Measurements from ENCODE around the gene CLASRP. TPM values are rescaled to one million over a fixed set of nuclear protein-coding genes. Genes with fewer than 3 reads are reported as not detected.

Gene CLASRP
- total RNA-seq, 2 experiments from 2014 or later = 106 to 113 TPM

DNA sequence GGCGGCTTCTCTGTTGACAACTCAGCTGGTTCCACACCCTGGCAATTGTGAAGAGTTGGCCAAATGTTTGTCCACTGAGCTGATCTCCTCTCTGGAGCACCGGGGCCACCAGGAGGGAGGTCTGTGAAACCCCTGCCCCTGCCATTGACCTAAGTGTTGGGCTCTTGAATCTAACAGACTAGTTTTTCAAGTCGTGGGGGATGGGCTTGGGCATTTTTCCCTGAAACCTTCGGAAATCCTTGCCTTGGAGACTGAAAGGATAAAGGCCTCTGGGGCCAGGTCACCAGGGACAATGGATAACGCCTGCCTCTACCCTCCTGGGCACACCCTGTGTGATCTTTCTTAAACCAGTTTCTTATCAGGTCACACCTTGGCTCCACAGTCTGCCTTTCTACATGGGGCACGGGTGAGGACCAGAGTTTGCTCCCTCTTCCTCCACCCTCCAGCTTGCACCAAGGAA lies 41.1 kb downstream of the CLASRP start:
- Mint-ChIP-seq H3K36me3 (ENCODE audit: low read depth) (peaks cover 13% of the 10 kb centered on the region), H3K4me3 (peak overlapping the region; percentile 96), H3K4me1 (ENCODE audit: low read depth) (peaks cover 45% of the 10 kb centered on the region), H3K9me3 (no peaks in the 10 kb centered on the region), H3K27ac (peak overlapping the region; percentile 76), H3K27me3 (ENCODE audit: low read depth) (no peaks in the 10 kb centered on the region)
- intact Hi-C loops (cut with micrococcal nuclease) = loop anchor here (1.0 to 5.0 kb wide), 4 partner anchors 37 to 97 kb away; partner anchors contain the start of genes BLOC1S3, CLASRP, RELB and TRAPPC6A
- CTCF ChIA-PET = interaction anchor here (0.6 to 1.2 kb wide), 2 partner anchors 13 to 58 kb away, joined by 3 to 4 read pairs; no protein-coding TSS in a partner anchor
- no peak for DNase-seq

DNA sequence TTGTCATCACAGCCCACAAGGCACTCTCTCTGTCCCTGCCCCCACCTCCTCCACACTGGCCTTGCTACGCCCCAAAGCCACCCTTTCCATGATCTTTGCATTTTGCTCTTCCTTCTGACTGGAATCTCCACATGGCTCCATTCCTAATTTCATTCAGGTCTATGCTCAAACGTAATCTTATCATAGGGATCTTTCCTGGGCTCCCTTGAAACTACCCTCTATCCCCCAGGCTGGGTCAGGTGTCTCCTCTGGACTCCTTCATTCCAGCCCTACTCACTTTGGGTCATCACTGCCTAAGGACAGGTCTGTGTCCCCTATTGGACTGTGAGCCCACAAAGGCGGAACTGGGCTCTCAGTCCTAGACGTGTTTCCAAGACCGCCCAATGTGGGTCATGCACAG lies 43.3 kb downstream of the CLASRP start:
- Mint-ChIP-seq H3K27ac (no peak overlapping the region), H3K36me3 (ENCODE audit: low read depth) (peaks cover 16% of the 10 kb centered on the region), H3K4me1 (ENCODE audit: low read depth) (peaks cover 44% of the 10 kb centered on the region), H3K4me3 (no peak overlapping the region), H3K27me3 (ENCODE audit: low read depth) (no peaks in the 10 kb centered on the region), H3K9me3 (no peaks in the 10 kb centered on the region)
- CTCF ChIA-PET = no interaction called here
- DNase-seq = no peak
- intact Hi-C loops (cut with micrococcal nuclease) = no loop called here

DNA sequence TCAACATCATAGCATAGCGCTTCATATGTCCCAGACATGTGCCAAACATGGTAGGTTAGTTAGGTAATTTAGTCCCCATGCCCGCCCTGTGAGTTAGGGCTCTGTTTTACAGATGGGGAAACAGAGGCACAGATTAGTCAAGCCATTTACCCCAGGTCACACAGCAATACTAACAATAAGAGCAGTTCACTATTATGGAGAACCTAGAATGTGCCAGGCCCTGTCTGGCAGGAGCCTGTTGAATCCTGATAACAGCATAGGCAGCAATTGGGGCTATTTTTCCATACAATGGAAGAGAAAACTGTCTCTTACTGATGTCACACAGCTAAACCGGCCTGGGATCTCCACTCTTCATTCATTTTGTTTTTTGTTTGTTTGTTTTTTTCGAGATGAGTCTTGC lies 47.6 kb downstream of the CLASRP start:
- peaks cover 32% of the 10 kb centered on the region for H3K4me1 Mint-ChIP-seq (ENCODE audit: low read depth)
- H3K36me3 Mint-ChIP-seq (ENCODE audit: low read depth) = peaks cover 31% of the 10 kb centered on the region
- intact Hi-C loops (cut with micrococcal nuclease) = no loop called here
- H3K27me3 Mint-ChIP-seq (ENCODE audit: low read depth) = no peaks in the 10 kb centered on the region
- no peak for DNase-seq
- H3K4me3 Mint-ChIP-seq = no peak overlapping the region
- CTCF ChIA-PET = interaction anchor here (1.5 kb wide), 1 partner anchor 31 kb away, joined by 5 read pairs; no protein-coding TSS in a partner anchor
- H3K27ac Mint-ChIP-seq = no peak overlapping the region
- peaks cover 2% of the 10 kb centered on the region for H3K9me3 Mint-ChIP-seq

DNA sequence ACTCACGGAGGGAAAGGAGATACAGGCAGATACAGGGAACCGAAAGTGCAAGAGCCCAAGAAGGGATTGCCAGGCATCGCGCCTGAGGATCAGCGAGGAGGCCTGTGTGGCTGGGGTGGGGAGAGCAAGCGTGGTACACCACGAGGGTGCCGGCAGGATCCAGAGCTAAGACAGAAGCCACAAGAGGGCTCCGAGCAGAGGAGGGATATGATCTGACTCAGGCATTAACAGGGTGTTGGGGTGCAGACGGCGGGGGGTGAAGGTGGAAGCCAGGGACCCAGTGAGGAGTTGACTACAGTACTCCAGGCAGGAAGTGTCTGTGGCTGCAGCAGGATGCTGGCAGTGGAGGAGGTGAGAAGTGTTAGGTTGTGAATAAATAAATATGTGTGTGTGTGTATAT lies 48.7 kb downstream of the CLASRP start:
- H3K27me3 Mint-ChIP-seq (ENCODE audit: low read depth) = no peaks in the 10 kb centered on the region
- DNase-seq = peak; percentile 67
- H3K4me1 Mint-ChIP-seq (ENCODE audit: low read depth) = peaks cover 23% of the 10 kb centered on the region
- H3K4me3 Mint-ChIP-seq = peak overlapping the region; percentile 5
- H3K9me3 Mint-ChIP-seq = peaks cover 2% of the 10 kb centered on the region
- CTCF ChIA-PET = interaction anchor here (1.5 kb wide), 1 partner anchor 30 kb away, joined by 5 read pairs; no protein-coding TSS in a partner anchor
- intact Hi-C loops (cut with micrococcal nuclease) = no loop called here
- peaks cover 25% of the 10 kb centered on the region for H3K36me3 Mint-ChIP-seq (ENCODE audit: low read depth)
- H3K27ac Mint-ChIP-seq = peak overlapping the region; percentile 81

DNA sequence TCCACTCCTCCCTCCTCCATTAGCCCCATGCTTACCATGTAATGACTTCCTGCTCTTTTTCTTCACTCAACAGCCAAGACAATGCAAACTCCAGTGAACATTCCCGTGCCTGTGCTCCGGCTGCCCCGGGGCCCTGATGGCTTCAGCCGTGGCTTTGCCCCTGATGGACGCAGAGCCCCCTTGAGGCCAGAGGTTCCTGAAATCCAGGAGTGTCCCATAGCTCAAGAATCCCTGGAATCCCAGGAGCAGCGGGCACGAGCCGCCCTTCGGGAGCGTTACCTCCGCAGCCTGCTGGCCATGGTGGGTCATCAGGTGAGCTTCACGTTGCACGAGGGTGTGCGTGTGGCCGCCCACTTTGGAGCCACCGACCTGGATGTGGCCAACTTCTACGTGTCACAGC lies 51.2 kb downstream of the CLASRP start:
- Mint-ChIP-seq H3K36me3 (ENCODE audit: low read depth) (peaks cover 22% of the 10 kb centered on the region), H3K9me3 (peaks cover 2% of the 10 kb centered on the region), H3K27me3 (ENCODE audit: low read depth) (no peaks in the 10 kb centered on the region), H3K4me1 (ENCODE audit: low read depth) (peaks cover 39% of the 10 kb centered on the region), H3K27ac (no peak overlapping the region), H3K4me3 (no peak overlapping the region)
- CTCF ChIA-PET = interaction anchor here (0.6 to 0.7 kb wide), 2 partner anchors 97 to 124 kb away, joined by 3 read pairs; no protein-coding TSS in a partner anchor
- intact Hi-C loops (cut with micrococcal nuclease) = no loop called here
- DNase-seq = no peak

DNA sequence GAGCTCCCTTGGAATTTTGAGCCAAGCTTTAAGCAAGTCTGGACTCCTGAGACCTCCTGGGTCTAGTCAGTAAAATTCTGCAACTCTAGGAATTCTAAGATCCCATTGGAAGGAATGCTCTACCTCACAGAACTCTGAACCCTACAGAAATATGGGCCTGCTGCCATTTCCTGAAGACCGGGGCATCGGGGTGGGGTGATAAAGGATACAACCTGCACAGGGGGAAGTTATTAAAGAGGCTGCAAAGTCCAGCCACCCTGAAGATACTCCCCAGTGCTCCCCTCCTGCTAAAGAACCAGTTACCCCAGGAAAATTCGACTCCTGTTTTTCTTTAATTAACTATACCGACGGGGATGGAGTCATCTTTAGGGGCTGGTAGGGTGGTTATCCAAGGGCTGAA lies 51.8 kb downstream of the CLASRP start:
- peaks cover 2% of the 10 kb centered on the region for H3K9me3 Mint-ChIP-seq
- no peak overlapping the region for H3K27ac Mint-ChIP-seq
- intact Hi-C loops (cut with micrococcal nuclease) = loop anchor here (1.0 kb wide), 2 partner anchors 14 to 135 kb away; partner anchors contain the start of genes CLPTM1 and ZNF296
- H3K4me3 Mint-ChIP-seq = no peak overlapping the region
- no peak for DNase-seq
- peaks cover 22% of the 10 kb centered on the region for H3K36me3 Mint-ChIP-seq (ENCODE audit: low read depth)
- H3K27me3 Mint-ChIP-seq (ENCODE audit: low read depth) = no peaks in the 10 kb centered on the region
- CTCF ChIA-PET = interaction anchor here (0.7 kb wide), 1 partner anchor 96 kb away, joined by 3 read pairs; no protein-coding TSS in a partner anchor
- H3K4me1 Mint-ChIP-seq (ENCODE audit: low read depth) = peaks cover 40% of the 10 kb centered on the region

DNA sequence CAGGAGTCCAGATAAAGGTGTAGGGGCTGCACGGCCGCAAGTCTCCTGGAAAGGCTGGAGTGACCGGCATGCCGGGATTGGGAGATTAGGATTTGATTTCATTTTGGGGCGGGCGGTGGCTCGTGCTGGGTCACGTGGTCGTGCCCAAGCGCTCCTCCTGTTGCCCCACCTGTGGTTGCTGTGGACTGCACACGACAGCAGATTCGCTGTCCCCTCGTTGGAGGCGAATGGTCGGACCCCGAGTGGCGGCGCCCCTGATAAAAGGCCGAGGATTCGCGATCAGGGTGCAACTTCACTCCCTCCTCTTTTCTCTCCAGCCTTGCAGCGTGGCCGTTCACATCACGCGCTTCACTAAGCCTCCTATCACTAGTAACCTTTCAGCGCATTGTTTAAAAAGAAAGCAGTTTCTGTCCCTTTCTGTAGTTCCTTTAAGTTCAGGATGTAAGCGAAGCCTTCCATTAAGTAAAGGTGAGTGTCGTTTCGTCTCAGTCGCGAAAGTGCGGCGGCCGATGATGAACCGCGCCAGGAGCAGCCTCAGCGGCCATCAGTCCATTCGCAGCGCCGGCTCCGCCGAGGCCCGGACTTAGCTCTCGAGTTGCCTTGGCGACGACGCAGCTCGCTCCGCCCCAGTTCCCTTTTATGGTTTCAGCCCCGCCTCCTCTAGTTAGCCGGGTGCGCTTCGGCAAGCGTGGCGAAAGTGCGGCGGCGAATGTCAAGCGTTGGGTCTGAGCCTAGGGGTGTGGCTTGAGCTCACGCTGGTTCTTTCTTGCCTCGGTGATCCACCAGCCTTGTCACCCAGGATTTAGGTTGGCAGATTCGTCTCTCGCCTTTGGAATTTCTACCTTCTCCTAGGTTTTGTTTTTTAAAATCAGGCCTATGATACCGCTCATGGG lies 52.4 kb downstream of the CLASRP start:
- CTCF ChIA-PET = interaction anchor here (0.6 to 2.7 kb wide), 9 partner anchors 12 to 248 kb away, joined by 3 to 10 read pairs (median 4); partner anchors contain the start of gene GEMIN7
- Mint-ChIP-seq H3K4me1 (ENCODE audit: low read depth) (peaks cover 45% of the 10 kb centered on the region), H3K9me3 (peaks cover 2% of the 10 kb centered on the region), H3K36me3 (ENCODE audit: low read depth) (peaks cover 22% of the 10 kb centered on the region), H3K27me3 (ENCODE audit: low read depth) (no peaks in the 10 kb centered on the region), H3K4me3 (peak overlapping the region; percentile 93), H3K27ac (peak overlapping the region; percentile 98)
- intact Hi-C loops (cut with micrococcal nuclease) = loop anchor here (1.0 kb wide), 2 partner anchors 15 to 136 kb away; partner anchors contain the start of genes CLPTM1 and ZNF296
- peak; percentile 99 for DNase-seq

DNA sequence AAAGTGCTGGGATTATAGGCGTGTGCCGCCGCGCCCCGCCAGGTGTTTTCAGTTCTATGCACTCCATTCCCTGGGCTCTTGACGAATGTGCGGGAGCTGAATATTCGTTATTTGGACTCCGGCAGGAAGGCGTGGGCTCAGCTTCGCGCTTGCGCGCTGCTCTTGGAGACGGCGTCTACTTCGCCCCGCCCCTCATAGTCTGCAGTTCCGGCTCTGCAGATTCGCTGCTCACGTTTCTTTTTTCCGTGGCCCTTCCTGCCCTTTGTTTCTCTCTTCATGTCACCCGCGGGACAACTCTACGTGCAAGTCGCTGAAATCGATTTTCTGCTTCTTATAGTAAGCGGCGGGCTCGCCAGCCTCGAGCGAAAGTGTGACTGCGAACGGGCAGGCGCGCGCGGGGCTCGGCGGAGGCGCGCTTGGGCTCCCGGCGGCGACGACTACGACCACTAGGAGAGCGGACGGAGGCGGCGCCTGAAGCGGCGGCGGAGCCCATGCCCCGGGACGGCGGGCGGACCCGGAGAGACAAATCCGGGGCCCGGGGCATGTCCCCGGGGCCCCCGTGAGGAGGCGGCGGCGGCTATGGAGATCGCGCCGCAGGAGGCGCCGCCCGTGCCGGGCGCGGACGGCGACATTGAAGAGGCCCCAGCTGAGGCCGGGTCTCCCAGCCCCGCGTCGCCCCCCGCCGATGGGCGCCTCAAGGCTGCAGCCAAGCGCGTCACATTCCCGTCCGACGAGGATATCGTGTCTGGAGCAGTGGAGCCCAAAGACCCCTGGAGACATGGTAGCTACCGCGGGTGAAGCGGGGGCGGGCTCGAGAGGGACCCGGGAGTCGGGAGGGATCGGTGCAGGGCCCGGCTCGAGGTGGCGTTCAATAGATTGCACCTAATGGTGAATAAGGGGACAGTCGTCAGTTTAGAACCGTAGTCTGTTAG lies 54.2 kb downstream of the CLASRP start, which contains the start of gene PPP1R37:
Gene PPP1R37 (plus strand): TSS at position 433 of the 932 bp plus-strand sequence. CDS start 147 bp downstream, at position 580.
- CTCF ChIA-PET = interaction anchor here (0.7 to 2.7 kb wide), 9 partner anchors 10 to 246 kb away, joined by 3 to 10 read pairs (median 3); partner anchors contain the start of gene GEMIN7
- Mint-ChIP-seq H3K27ac (peak within 1 kb of the TSS; percentile 98), H3K4me1 (ENCODE audit: low read depth) (peaks cover 50% of the 10 kb centered on the region), H3K36me3 (ENCODE audit: low read depth) (peaks cover 15% of the 10 kb centered on the region), H3K27me3 (ENCODE audit: low read depth) (no peaks in the 10 kb centered on the region), H3K4me3 (peak within 1 kb of the TSS; percentile 93), H3K9me3 (peaks cover 2% of the 10 kb centered on the region)
- peak; percentile 95 for DNase-seq
- intact Hi-C loops (cut with micrococcal nuclease) = loop anchor here (1.0 to 2.0 kb wide), 4 partner anchors 24 to 203 kb away; partner anchors contain the start of genes BLOC1S3 and TRAPPC6A

DNA sequence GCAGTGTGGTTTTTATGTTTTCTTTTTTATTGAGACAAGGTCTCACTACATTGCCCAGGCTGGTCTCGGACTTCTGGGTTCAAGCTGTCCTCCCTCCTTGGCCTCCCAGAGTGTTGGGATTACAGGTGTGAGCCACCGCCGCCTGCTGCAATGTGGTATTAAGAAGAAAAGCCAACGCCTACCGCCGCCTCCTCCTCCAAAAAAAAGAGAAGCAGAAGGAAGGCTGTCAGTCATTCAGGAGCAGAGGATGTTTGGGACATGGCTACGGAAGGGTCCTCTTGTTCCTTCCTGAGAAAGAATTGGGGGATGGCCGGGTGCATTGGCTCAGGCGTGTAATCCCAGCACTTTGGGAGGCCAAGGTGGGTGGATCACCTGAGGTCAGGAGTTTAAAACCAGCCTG lies 55.3 kb downstream of the CLASRP start:
- intact Hi-C loops (cut with micrococcal nuclease) = no loop called here
- H3K27ac Mint-ChIP-seq = peak overlapping the region; percentile 20
- peaks cover 13% of the 10 kb centered on the region for H3K36me3 Mint-ChIP-seq (ENCODE audit: low read depth)
- H3K4me3 Mint-ChIP-seq = peak overlapping the region; percentile 93
- H3K27me3 Mint-ChIP-seq (ENCODE audit: low read depth) = no peaks in the 10 kb centered on the region
- H3K9me3 Mint-ChIP-seq = peaks cover 2% of the 10 kb centered on the region
- DNase-seq = no peak
- CTCF ChIA-PET = no interaction called here
- peaks cover 55% of the 10 kb centered on the region for H3K4me1 Mint-ChIP-seq (ENCODE audit: low read depth)

DNA sequence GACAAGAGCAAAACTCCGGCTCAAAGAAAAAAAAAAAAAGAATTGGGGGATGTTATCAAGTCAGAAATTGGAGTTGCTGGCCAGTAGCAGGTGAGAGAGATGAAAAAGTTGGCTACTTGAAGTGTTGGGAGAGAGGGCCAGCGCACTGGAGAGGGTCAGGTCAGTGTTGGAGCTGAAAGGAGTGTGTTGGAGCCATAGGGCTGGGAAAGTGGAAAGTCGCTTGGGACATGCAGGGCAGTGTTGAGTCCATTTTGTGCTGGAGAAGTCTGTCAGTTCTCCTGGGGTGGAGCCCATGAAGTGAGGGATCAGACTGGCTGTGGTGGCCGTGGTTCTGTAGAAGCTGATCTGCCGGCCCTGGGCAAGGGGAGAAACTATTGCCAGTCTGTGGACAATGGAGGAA lies 55.9 kb downstream of the CLASRP start:
- Mint-ChIP-seq H3K4me1 (ENCODE audit: low read depth) (peaks cover 57% of the 10 kb centered on the region), H3K9me3 (peaks cover 2% of the 10 kb centered on the region), H3K36me3 (ENCODE audit: low read depth) (peaks cover 13% of the 10 kb centered on the region), H3K4me3 (peak overlapping the region; percentile 93), H3K27me3 (ENCODE audit: low read depth) (no peaks in the 10 kb centered on the region), H3K27ac (no peak overlapping the region)
- no peak for DNase-seq
- CTCF ChIA-PET = interaction anchor here (0.5 kb wide), 1 partner anchor 197 kb away, joined by 3 read pairs; no protein-coding TSS in a partner anchor
- intact Hi-C loops (cut with micrococcal nuclease) = no loop called here

Measured in activated naive CD4-positive, alpha-beta T cell treated with anti-CD3 and anti-CD28 coated beads for 36 hours (primary cell).